Mucosa of descending colon (tissue), 3 donors: ENCODE results near the gene FAM210B. TPM values are rescaled to one million over a fixed set of nuclear protein-coding genes. Genes with fewer than 3 reads are reported as not detected.
"Not testable (repeated sequence)": the region's sequence is repeated elsewhere in the genome, so short reads cannot be mapped to it uniquely, and the experiment has no call there.

Experiments used
- ATAC-seq: fragments of 200-7000 bp; cut with Tn5 transposase; one replicate; pipeline ENCODE4 v1.9.1; 2020; ENCODE audit warnings: mild to moderate bottlenecking, moderate library complexity
- DNase-seq, 3 donors: peaks; one replicate each; pipeline ENCODE4 v3.0.0-alpha.2; 2020
- H3K36me3 ChIP-seq: fragments of 200-600 bp; one replicate; pipeline ENCODE4 v1.8.0; 2021; ENCODE audit warnings: low read depth, mild to moderate bottlenecking
- H3K4me1 ChIP-seq: fragments of 200-600 bp; one replicate; pipeline ENCODE4 v1.8.0; 2021; ENCODE audit warnings: low read depth, mild to moderate bottlenecking
- H3K4me3 ChIP-seq: fragments of 200-600 bp; one replicate; pipeline ENCODE4 v1.8.0; 2021; ENCODE audit warnings: mild to moderate bottlenecking
- H3K9me3 ChIP-seq: fragments of 200-600 bp; one replicate; pipeline ENCODE4 v1.8.0; 2021; ENCODE audit warnings: mild to moderate bottlenecking
- intact Hi-C, 2 donors: fragments of 100-400 bp; cut with DNase I in 1 of 2; cut with micrococcal nuclease in 1 of 2; formaldehyde crosslinking; loops; one replicate each; pipeline versions ENCODE4 v1.11.0 to v1.11.1; 2022; cut with DNase I, micrococcal nuclease
- total RNA-seq, 3 donors: library from RNA; stranded (reverse); fragmentation: NEBNext Ultra II Directional in 2 of 3; extraction: Animal tissue kit (Norgen Biotek cat#: 25700) in 2 of 3; gene quantifications; one replicate each; pipeline versions ENCODE4 v1.2.1 to v1.2.4, GENCODE V29; 2021 to 2023
- TF ChIP-seq, protein P1 (sequence below): fragments of 200-600 bp; IDR thresholded peaks from one replicate; pipeline ENCODE4 v1.8.0; 2022; ENCODE audit warnings: antibody characterized with exemption, mild to moderate bottlenecking
- donor health status: DM: no; HTN: no; CAD: no; lungs with moderate emphysema.
- donor health status: DM: no; HTN: no; CAD: no.
- donor health status: DM: no; HTN: yes; CAD: no.

Gene FAM210B
- total RNA-seq, 3 donors from 2014 or later, result 27.5 to 49.5 (median 31.5) TPM

DNA sequence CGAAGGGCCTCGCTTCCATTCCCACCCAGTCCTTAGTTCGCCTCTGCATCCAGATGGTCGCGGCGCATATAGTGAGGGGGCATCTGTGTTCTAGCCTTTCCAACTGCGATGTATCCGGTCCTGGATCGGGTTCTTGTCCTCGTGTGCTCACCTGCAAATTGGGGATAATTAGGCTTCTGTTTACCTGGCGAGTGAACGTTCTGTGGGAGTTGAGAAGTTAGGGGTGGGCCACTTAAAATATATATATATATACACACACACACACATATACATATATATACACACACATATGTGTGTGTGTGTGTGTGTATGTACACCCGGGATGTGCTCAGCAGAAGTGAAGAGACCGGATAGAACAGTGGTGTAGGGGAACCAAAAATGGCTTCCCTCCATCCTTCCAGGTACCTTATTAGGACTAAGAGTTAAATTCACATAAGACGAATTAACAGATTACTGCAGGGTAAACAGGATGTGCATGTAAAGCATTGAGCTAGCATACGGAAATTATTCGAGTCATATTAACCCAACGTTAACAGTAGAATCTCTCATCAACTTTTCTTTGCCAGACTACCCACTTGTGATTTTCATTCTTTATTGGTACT, 34.2 kb downstream of the FAM210B start:
- DNase-seq, result no peak
- TF ChIP-seq, protein P1, sequence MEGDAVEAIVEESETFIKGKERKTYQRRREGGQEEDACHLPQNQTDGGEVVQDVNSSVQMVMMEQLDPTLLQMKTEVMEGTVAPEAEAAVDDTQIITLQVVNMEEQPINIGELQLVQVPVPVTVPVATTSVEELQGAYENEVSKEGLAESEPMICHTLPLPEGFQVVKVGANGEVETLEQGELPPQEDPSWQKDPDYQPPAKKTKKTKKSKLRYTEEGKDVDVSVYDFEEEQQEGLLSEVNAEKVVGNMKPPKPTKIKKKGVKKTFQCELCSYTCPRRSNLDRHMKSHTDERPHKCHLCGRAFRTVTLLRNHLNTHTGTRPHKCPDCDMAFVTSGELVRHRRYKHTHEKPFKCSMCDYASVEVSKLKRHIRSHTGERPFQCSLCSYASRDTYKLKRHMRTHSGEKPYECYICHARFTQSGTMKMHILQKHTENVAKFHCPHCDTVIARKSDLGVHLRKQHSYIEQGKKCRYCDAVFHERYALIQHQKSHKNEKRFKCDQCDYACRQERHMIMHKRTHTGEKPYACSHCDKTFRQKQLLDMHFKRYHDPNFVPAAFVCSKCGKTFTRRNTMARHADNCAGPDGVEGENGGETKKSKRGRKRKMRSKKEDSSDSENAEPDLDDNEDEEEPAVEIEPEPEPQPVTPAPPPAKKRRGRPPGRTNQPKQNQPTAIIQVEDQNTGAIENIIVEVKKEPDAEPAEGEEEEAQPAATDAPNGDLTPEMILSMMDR, result no peak
- ATAC-seq, result peak; percentile 1

DNA sequence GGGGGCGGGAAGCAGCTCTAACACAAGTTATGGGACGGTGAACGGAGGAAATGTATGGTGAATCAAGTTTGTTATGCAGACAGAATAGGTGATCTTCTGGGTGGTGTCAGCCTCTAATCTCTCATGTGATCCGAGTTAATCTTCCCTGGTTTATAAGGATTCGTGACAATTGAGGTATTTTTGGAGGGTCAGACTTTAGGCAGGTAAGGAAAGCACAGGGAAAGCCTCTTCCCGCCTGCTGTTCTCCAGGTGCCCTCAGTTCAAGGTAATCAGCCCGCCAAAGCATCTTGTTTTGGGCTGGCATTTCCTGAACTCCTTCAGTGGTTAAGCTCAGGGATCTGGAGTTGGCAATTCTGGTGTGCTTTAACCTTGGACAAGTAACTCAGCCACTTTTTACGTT, 34.9 kb downstream of the FAM210B start:
- ATAC-seq (no peak), DNase-seq (no peak)
- H3K36me3 ChIP-seq, result no peaks in the 10 kb centered on the region
- H3K9me3 ChIP-seq, result no peaks in the 10 kb centered on the region
- no peak overlapping the region for H3K4me3 ChIP-seq
- peaks cover 22% of the 10 kb centered on the region for H3K4me1 ChIP-seq
- TF ChIP-seq, protein P1, result no peak
- intact Hi-C loops, result no loop called here

More for the DNA sequence above, 34.2 kb downstream of the FAM210B start:
- H3K4me1 ChIP-seq, result peaks cover 22% of the 10 kb centered on the region
- H3K36me3 ChIP-seq, result no peaks in the 10 kb centered on the region
- H3K9me3 ChIP-seq, result no peaks in the 10 kb centered on the region
- intact Hi-C loops, result no loop called here
- peak overlapping the region; percentile 82 for H3K4me3 ChIP-seq

DNA sequence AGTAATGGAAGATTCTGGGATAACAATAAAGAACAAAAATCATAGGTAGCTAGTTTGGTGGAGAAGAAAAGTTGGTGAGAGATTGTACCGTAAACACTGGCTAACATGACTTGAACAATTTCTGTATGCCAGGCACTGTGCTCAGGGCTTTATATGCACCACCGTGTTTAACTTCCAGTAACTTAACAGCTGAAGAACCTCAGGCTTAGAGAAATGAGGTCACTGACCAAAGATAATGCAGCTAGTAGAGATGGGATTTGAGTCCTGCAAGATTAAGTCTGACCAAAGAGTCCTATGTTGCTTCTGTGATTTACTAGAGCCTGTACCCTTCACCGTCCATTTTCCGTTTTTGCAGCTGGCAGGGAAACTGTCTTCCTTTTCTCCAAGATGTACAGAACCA, 36.4 kb downstream of the FAM210B start:
- DNase-seq, result no peak
- intact Hi-C loops, result no loop called here
- TF ChIP-seq, protein P1, result no peak
- no peak for ATAC-seq
- H3K36me3 ChIP-seq, result no peaks in the 10 kb centered on the region
- H3K9me3 ChIP-seq, result no peaks in the 10 kb centered on the region
- no peak overlapping the region for H3K4me3 ChIP-seq
- H3K4me1 ChIP-seq, result peaks cover 22% of the 10 kb centered on the region

DNA sequence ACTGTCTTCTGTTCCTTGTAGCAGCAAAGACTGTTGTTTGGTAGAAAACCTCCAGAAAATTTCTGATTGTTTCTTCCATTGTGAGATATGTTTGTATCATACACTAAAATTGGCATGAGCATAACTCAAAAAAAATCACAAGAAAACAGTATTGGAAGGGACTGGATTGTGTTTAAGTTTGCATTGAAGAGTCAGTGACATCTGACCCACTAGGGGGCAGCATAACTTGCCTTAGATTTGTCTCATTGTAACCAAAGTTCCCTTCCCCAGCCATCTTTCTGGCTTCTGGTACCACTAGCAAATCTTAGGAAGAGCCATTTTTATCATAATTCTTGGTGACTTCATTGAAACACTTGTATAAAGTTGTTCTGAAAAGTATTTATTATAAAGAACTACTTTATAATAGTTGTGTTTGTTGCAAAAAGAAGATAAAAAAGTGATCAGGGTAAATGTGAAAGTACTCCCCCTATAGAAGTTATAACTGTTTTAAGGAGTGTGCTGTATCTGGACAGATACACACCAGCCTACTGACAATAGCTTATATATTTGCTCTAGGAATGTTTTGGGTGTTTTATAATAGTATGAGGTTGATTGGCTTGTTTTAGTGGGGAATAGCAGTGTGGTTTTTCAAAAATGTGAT, 41.3 kb downstream of the FAM210B start:
- H3K9me3 ChIP-seq, result no peaks in the 10 kb centered on the region
- intact Hi-C loops, result no loop called here
- H3K4me3 ChIP-seq, result no peak overlapping the region
- no peaks in the 10 kb centered on the region for H3K4me1 ChIP-seq
- ATAC-seq (peak; percentile 67), DNase-seq (peak in 1 of 3 donors; percentile 83)
- TF ChIP-seq, protein P1, result peak; percentile 77
- peaks cover 16% of the 10 kb centered on the region for H3K36me3 ChIP-seq

DNA sequence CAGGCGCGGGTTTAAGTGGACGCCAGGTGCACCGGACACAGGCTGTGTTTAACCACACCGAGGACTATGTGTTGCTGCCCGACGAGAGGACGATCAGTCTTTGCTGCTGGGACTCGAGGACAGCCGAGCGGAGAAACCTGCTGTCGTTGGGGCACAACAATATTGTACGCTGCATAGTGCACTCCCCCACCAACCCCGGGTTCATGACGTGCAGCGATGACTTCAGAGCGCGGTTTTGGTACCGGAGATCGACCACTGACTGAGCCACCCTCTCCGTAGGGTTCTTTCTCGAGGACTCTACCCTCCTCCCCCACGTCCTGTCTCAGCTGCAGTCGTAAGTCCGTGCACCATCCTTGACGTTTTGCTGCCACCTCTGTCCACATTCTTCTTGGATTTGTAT, 44.7 kb downstream of the FAM210B start:
- intact Hi-C loops, result no loop called here
- peaks cover 16% of the 10 kb centered on the region for H3K36me3 ChIP-seq

DNA sequence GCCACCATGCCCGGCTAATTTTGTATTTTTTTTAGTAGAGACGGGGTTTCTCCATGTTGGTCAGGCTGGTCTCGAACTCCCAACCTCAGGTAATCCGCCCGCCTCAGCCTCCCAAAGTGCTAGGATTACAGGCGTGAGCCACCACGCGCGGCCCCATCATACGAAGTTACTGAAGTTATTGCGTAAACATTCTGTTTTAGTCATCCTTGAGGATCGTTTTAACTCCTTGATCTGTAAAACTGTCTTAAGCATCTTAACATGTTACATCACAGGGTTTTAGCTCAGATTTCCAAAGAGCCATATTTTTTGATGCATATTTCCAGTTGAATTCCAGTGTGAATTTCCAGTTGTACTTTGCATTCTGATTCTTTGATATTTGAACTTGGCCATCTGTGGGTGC, 46.6 kb downstream of the FAM210B start:
- H3K4me1 ChIP-seq, ATAC-seq, DNase-seq, H3K9me3 ChIP-seq, intact Hi-C loops, H3K4me3 ChIP-seq: not testable (repeated sequence)
- H3K36me3 ChIP-seq, result peaks cover 16% of the 10 kb centered on the region

More for the DNA sequence above, 44.7 kb downstream of the FAM210B start:
- ATAC-seq, result no peak
- TF ChIP-seq, protein P1, result no peak
- no peaks in the 10 kb centered on the region for H3K4me1 ChIP-seq
- H3K9me3 ChIP-seq, result no peaks in the 10 kb centered on the region
- DNase-seq, result no peak
- no peak overlapping the region for H3K4me3 ChIP-seq
